ENCODE data around the gene SH3BGRL2.

DNA sequence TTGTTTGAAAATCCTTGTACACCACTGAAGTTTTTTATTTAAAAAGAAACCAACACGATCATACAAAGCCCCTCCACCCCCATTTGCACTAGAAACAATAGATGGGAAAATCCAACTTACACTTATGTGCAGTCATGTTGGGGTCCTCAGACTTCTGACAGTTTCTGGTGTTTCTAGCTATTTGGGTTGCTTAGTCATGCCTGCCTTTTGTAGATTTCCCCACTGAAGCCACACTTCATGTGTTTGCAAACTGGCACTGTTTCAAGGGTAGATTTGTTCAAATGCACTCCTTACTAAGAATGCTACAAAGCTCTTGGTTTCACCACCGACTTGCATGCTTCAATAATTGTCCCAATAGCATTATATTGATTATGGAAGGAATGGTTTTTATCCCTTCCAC is 1.5 kb downstream of the SH3BGRL2 start:
- TF ChIP-seq, protein P1, sequence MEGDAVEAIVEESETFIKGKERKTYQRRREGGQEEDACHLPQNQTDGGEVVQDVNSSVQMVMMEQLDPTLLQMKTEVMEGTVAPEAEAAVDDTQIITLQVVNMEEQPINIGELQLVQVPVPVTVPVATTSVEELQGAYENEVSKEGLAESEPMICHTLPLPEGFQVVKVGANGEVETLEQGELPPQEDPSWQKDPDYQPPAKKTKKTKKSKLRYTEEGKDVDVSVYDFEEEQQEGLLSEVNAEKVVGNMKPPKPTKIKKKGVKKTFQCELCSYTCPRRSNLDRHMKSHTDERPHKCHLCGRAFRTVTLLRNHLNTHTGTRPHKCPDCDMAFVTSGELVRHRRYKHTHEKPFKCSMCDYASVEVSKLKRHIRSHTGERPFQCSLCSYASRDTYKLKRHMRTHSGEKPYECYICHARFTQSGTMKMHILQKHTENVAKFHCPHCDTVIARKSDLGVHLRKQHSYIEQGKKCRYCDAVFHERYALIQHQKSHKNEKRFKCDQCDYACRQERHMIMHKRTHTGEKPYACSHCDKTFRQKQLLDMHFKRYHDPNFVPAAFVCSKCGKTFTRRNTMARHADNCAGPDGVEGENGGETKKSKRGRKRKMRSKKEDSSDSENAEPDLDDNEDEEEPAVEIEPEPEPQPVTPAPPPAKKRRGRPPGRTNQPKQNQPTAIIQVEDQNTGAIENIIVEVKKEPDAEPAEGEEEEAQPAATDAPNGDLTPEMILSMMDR (IDR thresholded peaks at IDR 0.05): no peak
- no peak for TF ChIP-seq EZH2 (IDR thresholded peaks at IDR 0.05)
